ENCODE data around the gene SKOR2.

Gene SKOR2

GRCh38 chr18:47263430-47264307 is 12.2 kb upstream of the SKOR2 start:
- TF ChIP-seq POLR2A (IDR thresholded peaks at IDR 0.05; ENCODE audit: low read depth, low read length), result no peak
- DNase-seq (ENCODE audit: insufficient read length, low spot score) (peak; percentile 71), FAIRE-seq (no peak)

GRCh38 chr18:47263150-47263429 is 11.6 kb upstream of the SKOR2 start:
- no peak for TF ChIP-seq POLR2A (IDR thresholded peaks at IDR 0.05; ENCODE audit: low read depth, low read length)
- DNase-seq (ENCODE audit: insufficient read length, low spot score) (no peak), FAIRE-seq (no peak)

- DNase-seq (ENCODE audit: insufficient read length, low spot score) (no peak), FAIRE-seq (no peak)
- TF ChIP-seq POLR2A (IDR thresholded peaks at IDR 0.05; ENCODE audit: low read depth, low read length), result no peak
Measured at GRCh38 chr18:47262301-47263149, 11.1 kb upstream of the SKOR2 start.

GRCh38 chr18:47261902-47262300 is 10.4 kb upstream of the SKOR2 start:
- FAIRE-seq (no peak), DNase-seq (ENCODE audit: insufficient read length, low spot score) (no peak)
- TF ChIP-seq POLR2A (IDR thresholded peaks at IDR 0.05; ENCODE audit: low read depth, low read length), result no peak

- TF ChIP-seq POLR2A (IDR thresholded peaks at IDR 0.05; ENCODE audit: low read depth, low read length), result no peak
Measured at GRCh38 chr18:47260924-47261701, 9.7 kb upstream of the SKOR2 start.

GRCh38 chr18:47260120-47260923 is 8.9 kb upstream of the SKOR2 start:
- DNase-seq (ENCODE audit: insufficient read length, low spot score) (no peak), FAIRE-seq (no peak)
- TF ChIP-seq POLR2A (IDR thresholded peaks at IDR 0.05; ENCODE audit: low read depth, low read length), result no peak

More at GRCh38 chr18:47260924-47261701, 9.7 kb upstream of the SKOR2 start:
- FAIRE-seq (no peak), DNase-seq (ENCODE audit: insufficient read length, low spot score) (no peak)

GRCh38 chr18:47254341-47254939 is 3.0 kb upstream of the SKOR2 start:
- DNase-seq (ENCODE audit: insufficient read length, low spot score), result no peak
- TF ChIP-seq POLR2A (IDR thresholded peaks at IDR 0.05; ENCODE audit: low read depth, low read length), result no peak
- no peak for FAIRE-seq

GRCh38 chr18:47253101-47253654 is 1.7 kb upstream of the SKOR2 start:
- FAIRE-seq, result no peak
- no peak for DNase-seq (ENCODE audit: insufficient read length, low spot score)
- no peak for TF ChIP-seq POLR2A (IDR thresholded peaks at IDR 0.05; ENCODE audit: low read depth, low read length)

GRCh38 chr18:47250391-47251046 is 941 bp downstream of the SKOR2 start:
- DNase-seq (ENCODE audit: insufficient read length, low spot score) (no peak), FAIRE-seq (no peak)
- TF ChIP-seq POLR2A (IDR thresholded peaks at IDR 0.05; ENCODE audit: low read depth, low read length), result no peak

GRCh38 chr18:47249314-47249981 is 2.0 kb downstream of the SKOR2 start:
- FAIRE-seq (no peak), DNase-seq (ENCODE audit: insufficient read length, low spot score) (no peak)
- TF ChIP-seq POLR2A (IDR thresholded peaks at IDR 0.05; ENCODE audit: low read depth, low read length), result no peak

- no peak for TF ChIP-seq POLR2A (IDR thresholded peaks at IDR 0.05; ENCODE audit: low read depth, low read length)
- DNase-seq (ENCODE audit: insufficient read length, low spot score), result no peak
- FAIRE-seq, result no peak
Measured at GRCh38 chr18:47248604-47249313, 2.7 kb downstream of the SKOR2 start.
